NCI-H748 (cell line): ENCODE measurements around the gene ABHD10.
"Not testable (repeated sequence)": the region's sequence is repeated elsewhere in the genome, so short reads cannot be mapped to it uniquely, and the experiment has no call there.

Experiments
- DNase-seq: peaks from one replicate; lab custom pipeline; 2025; ENCODE audit not compliant: unreplicated experiment; lab: John Stamatoyannopoulos, UW

Gene ABHD10

DNA sequence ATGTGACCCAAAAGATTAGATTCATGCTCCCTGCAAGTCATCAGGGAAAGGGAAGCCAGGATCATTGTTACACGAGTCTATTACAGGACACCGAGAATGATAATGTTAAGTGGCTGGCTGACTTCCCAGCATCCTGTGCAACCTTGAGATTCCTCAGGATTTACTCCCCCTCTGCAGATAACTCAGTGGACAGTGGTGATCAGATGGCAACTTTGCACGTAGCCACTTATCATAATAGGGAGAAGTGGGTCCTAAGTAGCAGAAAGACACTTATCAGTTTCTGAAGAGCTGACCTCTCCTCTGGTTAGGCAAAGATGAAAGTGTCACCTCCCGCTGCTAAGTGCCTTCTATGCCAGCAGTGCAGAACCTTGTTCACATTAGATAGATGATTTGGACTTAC, 49.0 kb downstream of the ABHD10 start:
- DNase-seq, result no peak

DNA sequence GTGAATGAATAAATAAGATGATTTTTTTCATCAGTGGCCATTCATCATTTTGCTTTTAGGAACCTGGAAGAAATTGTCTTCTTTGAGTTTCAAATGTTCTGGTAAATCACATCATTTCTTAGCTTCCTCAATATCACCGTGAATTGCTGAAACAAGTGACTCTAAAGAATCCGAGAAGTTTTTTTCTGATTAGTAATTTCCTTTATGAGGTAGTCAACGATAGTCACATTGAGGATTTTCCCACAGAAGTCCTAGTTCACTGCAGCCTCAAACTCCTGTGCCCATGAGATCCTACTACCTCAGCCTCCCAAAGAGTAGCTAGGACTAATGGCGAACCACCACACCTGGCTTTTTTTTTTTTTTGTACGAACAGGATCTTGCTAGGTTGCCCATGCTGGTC, 52.1 kb downstream of the ABHD10 start:
- DNase-seq, result no peak

DNA sequence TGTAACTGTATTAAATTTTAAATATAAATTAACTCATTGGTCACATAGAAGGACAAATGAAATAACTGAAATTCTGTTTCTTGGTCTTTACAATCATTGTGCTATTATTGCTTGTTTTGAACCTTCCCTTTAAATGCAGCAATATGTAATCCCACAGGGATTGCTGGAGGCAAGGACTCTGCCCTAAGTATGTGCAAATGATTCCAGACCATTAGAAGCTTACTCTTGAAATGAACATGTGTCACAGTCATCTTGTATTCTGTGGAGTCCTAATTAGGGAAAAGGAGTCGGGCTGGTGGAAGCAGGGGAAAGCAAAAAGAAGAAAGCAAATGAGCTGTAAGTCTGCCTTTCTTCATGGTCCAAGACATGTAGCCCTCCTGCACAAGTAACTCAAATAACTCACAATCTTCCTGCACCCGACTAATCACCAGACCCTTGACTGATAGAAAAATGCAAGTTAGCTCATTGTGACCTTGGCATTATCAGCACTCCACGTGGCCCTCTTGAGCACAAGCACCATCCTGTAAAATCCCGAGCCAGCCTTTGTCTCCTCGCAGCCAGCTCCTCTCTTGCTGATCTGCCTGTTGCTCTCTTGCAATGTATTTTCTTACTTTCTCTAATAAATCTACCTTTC, 53.4 kb downstream of the ABHD10 start:
- no peak for DNase-seq

DNA sequence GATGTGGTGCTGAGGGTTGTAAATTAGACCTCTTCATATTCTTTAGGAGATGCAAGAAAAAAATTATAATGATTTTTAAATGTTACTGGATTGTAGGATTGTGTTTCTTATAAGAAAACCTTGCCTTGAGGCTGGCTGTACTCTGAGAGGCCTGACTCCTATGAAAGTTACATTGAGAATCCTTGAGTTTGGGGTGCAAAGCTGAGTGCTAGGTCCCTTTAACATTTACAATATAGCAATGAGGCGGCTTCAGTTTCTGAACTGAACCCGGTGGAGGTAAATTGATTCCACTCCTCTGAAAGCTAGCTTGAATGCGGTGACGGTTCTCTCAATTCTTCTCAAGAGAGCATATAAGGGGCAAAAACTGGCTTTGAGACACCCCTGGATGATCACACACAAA, 55.6 kb downstream of the ABHD10 start, which contains the start of gene TMPRSS7:
Gene TMPRSS7 (plus strand): TSS at position 301 of the 400 bp plus-strand sequence. CDS start 110 bp downstream, outside the sequence.
- DNase-seq, result no peak

DNA sequence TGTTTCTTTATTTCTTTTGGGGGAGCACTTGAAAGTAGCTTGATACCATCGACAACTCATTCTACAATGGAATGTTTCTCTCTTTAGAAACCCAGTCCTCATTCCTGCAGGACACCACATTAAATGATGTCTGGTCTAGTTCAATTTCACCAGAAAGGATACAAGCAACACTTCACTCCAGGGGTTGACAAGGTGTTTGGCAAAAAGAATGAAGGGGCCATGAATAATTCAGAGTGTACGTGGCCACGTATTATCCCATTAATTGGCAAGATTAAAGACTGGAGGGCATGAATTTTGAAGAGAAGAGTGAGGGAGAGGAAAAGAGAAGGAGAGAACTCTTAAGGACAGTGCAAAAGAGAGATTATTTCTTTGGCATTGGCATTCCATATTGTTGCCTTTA, 56.4 kb downstream of the ABHD10 start:
- no peak for DNase-seq

DNA sequence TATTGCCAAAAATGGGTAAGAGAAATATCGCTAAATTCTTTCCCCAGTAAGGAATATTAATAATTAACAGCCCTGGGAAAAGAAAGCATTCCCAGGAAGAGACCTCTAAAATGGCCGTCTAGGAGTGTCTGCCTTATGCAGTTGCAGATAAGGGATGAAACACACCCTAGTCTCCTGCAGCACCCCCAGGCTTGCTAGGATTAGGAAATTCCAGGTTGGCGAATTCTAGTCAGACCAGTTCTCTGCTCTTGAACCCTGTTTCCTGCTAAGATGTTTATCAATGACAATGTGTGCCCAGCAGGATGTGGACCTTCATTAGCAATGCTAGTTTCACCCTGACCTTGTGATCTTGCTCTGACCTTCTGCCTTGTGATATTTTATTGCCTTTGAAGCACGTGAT, 58.4 kb downstream of the ABHD10 start:
- DNase-seq, result not testable (repeated sequence)

DNA sequence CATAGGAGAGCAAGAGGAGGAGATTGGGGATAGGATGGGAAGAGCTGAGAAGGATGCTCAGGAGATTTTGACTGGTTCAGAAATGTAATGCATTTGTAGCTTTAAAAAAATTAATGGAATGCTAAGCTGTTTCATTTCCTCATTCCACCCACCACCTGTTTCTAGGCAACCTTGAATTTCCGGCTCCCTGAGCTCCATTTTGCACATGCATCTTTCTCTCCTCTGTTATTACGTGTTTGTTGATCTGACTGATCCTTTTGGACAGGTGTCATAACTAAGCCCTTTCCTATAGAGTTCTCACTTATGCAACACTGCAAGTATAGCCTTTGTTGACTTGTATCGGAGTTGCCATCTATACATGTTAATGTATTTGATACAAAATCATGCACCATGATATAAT, 60.0 kb downstream of the ABHD10 start:
- peak; percentile 26 for DNase-seq

DNA sequence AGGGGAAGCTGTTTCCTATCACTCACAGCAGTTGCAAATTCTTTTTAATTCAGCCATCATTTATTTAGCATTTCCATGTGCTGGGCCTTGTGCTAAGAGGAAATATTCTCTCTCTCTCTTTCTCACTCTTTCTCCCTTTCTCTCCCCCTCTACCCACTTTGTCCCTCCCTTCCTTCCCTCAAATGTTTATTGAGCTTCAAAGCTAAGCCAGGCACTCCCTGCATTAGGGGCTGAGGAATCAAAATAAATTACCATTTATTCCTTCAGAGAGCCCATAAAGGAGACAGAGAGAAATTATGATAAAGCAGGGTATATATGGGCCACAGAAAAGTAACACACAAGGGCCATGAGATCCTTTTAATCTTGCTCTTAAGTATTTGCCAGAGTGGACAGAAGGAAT, 62.5 kb downstream of the ABHD10 start:
- peak; percentile 4 for DNase-seq

DNA sequence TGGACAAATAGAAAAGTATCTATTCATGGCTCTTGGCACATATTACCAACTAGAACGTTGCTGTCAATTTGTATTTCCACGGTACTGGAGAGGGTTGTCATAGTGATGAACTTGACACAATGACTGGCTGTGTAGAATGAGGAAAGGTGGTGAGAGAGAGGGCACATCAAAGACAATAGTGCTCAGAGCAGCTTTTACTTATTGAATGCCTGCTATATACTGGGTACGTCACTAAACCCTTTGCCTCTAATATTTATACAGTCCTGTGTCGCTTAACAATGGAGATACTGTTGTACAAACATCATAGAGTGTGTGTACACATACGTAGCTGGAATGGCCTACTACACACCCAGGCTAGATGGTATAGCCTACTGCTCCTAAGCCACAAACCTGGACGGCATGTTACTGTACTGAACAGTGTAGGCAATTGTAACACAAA, 64.0 kb downstream of the ABHD10 start:
- DNase-seq, result peak; percentile 99
